Panc1 (cell line): Measurements from ENCODE around the gene CDK5RAP2.

Source experiments
- CTCF ChIP-seq: fragments of 450-650 bp; IDR thresholded peaks from 2 replicates; pipeline ENCODE4 v1.5.1; 2017; ENCODE audit warnings: mild to moderate bottlenecking
- POLR2AphosphoS5 ChIP-seq: IDR thresholded peaks from 2 replicates; pipeline ENCODE4 v1.6.1; 2012; ENCODE audit warnings: mild to moderate bottlenecking, low read depth, low read length, moderate library complexity
- REST ChIP-seq, 2 experiments: IDR thresholded peaks; 2 replicates each; pipeline ENCODE4 v1.6.1; 2011 to 2012; ENCODE audit warnings: low read depth in 2 of 2, control low read depth in 1 of 2, low read length in 1 of 2, mild to moderate bottlenecking in 1 of 2, moderate library complexity in 1 of 2; ENCODE audit not compliant: insufficient read depth in 1 of 2
- TCF7L2 ChIP-seq: IDR thresholded peaks from 2 replicates; pipeline ENCODE4 v1.6.1; 2011; ENCODE audit warnings: mild to moderate bottlenecking, low read depth, low read length, inconsistent platforms

- TF ChIP-seq CTCF (no peak), POLR2AphosphoS5 (no peak), TCF7L2 (no peak), REST (IDR thresholded peaks at IDR 0.05; ENCODE audit: insufficient read depth in 1 of 2, low read depth in 2 of 2, low read length in 1 of 2) (no peak)
These were observed 136.0 kb downstream of the CDK5RAP2 start for GRCh38 chr9:120443976-120444375.
